Ishikawa (cell line): ENCODE measurements around the gene NAA40.

ENCODE experiments used
- CEBPB ChIP-seq: IDR thresholded peaks from 2 replicates; pipeline ENCODE4 v1.6.1; 2012
- CREB1 ChIP-seq: IDR thresholded peaks from 2 replicates; pipeline ENCODE4 v1.6.1; 2012; ENCODE audit warnings: low read depth
- EGR1 ChIP-seq: IDR thresholded peaks from 2 replicates; pipeline ENCODE4 v1.6.1; 2012
- EP300 ChIP-seq: IDR thresholded peaks from 2 replicates; pipeline ENCODE4 v1.6.1; 2012; ENCODE audit warnings: borderline replicate concordance
- FOXM1 ChIP-seq: IDR thresholded peaks from 2 replicates; pipeline ENCODE4 v1.6.1; 2012; ENCODE audit warnings: low read depth, borderline replicate concordance
- NFIC ChIP-seq: IDR thresholded peaks from 2 replicates; pipeline ENCODE4 v1.6.1; 2012
- RAD21 ChIP-seq: IDR thresholded peaks from 2 replicates; pipeline ENCODE4 v1.6.1; 2012; ENCODE audit warnings: low read depth
- REST ChIP-seq: IDR thresholded peaks from 2 replicates; pipeline ENCODE4 v1.6.1; 2012; ENCODE audit warnings: low read depth, mild to moderate bottlenecking
- TAF1 ChIP-seq: IDR thresholded peaks from 2 replicates; pipeline ENCODE4 v1.6.1; 2012; ENCODE audit warnings: low read depth, mild to moderate bottlenecking
- TCF12 ChIP-seq: IDR thresholded peaks from 2 replicates; pipeline ENCODE4 v1.6.1; 2012; ENCODE audit warnings: low read depth
- TEAD4 ChIP-seq: IDR thresholded peaks from 2 replicates; pipeline ENCODE4 v1.6.1; 2012
- YY1 ChIP-seq: IDR thresholded peaks from 2 replicates; pipeline ENCODE4 v1.6.1; 2012; ENCODE audit warnings: low read depth
- ZBTB7A ChIP-seq: IDR thresholded peaks from 2 replicates; pipeline ENCODE4 v1.6.1; 2012; ENCODE audit warnings: low read depth
- TF ChIP-seq, protein P1 (sequence below): IDR thresholded peaks from 2 replicates; pipeline ENCODE4 v1.6.1; 2012
- TF ChIP-seq, protein P2 (sequence below): IDR thresholded peaks from 2 replicates; pipeline ENCODE4 v1.6.1; 2012

Gene NAA40

DNA sequence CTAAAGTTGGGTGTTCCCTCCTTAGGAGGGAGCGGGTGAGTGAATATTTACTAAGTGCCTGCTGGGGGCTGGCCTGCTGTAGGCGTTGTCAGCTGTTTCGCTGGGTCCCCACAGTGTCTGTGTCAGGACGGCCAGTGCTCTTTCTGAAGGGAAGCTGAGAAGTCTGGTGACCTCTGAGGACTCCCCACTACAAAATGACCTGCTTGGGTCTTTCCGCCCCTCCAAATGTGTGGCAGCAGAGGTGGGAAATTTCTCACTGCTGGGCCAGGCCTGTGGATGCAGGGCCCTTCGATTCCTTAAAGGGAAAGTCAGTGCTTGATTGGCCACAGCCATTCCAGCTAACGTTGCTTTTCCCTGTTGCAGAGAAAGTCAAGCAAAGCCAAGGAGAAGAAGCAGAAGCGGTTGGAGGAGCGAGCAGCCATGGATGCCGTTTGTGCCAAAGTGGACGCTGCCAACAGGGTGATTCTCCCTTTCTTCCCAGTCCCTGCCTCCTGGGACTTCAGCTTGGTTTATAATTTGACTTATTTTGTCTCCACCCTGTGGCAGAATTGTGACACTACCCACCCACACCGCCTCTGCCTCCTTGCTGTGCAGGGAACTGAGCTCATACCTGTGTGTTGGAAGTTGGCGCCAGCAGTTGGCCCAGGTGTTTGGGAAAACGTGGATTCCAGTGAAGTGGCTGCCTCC lies 6.8 kb downstream of the NAA40 start:
- TF ChIP-seq RAD21: peak; percentile 76
- TF ChIP-seq EGR1: no peak

GRCh38 chr11:63951779-63952536 lies 13.2 kb downstream of the NAA40 start:
- TF ChIP-seq CREB1 (no peak), REST (no peak), RAD21 (no peak), EGR1 (no peak), ZBTB7A (no peak), CEBPB (no peak), NFIC (no peak), EP300 (no peak), TAF1 (no peak), FOXM1 (no peak), TCF12 (no peak), YY1 (no peak)
- TF ChIP-seq, protein P1, sequence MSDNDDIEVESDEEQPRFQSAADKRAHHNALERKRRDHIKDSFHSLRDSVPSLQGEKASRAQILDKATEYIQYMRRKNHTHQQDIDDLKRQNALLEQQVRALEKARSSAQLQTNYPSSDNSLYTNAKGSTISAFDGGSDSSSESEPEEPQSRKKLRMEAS: no peak

- TF ChIP-seq RAD21: no peak
- TF ChIP-seq, protein P1: no peak
- TF ChIP-seq ZBTB7A: no peak
- no peak for TF ChIP-seq TAF1
- no peak for TF ChIP-seq TCF12
- no peak for TF ChIP-seq YY1
- TF ChIP-seq NFIC: no peak
- no peak for TF ChIP-seq FOXM1
- no peak for TF ChIP-seq REST
- no peak for TF ChIP-seq CREB1
- no peak for TF ChIP-seq EGR1
- no peak for TF ChIP-seq EP300
- no peak for TF ChIP-seq TEAD4
- TF ChIP-seq, protein P2, sequence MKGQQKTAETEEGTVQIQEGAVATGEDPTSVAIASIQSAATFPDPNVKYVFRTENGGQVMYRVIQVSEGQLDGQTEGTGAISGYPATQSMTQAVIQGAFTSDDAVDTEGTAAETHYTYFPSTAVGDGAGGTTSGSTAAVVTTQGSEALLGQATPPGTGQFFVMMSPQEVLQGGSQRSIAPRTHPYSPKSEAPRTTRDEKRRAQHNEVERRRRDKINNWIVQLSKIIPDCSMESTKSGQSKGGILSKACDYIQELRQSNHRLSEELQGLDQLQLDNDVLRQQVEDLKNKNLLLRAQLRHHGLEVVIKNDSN: no peak
- no peak for TF ChIP-seq CEBPB
These were observed 13.8 kb downstream of the NAA40 start for GRCh38 chr11:63952570-63952969.

DNA sequence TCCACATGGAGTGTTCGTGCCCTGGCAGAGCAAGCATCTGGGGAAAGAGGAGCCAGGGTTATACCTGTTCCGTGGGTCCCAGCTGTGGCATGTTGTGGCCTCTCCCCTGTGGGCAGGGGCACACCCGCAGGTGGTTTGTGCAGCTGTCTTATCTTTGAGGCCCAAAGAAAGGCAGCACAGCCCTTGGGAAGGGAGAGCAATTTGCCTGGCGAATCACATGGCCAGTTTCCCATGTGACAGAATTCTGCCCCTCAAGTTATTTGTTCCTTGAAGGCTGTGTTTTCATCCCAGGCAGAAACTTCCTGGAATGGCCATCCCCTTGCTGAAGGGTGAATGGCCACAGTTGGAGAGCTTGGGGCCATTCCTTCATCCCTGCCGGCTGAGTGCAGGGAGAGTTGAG lies 19.2 kb downstream of the NAA40 start:
- no peak for TF ChIP-seq CREB1
- no peak for TF ChIP-seq NFIC
- no peak for TF ChIP-seq CEBPB
- TF ChIP-seq, protein P1: no peak
- no peak for TF ChIP-seq ZBTB7A
- TF ChIP-seq, protein P2: no peak
- TF ChIP-seq TCF12: no peak
- no peak for TF ChIP-seq RAD21
- no peak for TF ChIP-seq TEAD4
- TF ChIP-seq EGR1: no peak
- TF ChIP-seq REST: no peak
- no peak for TF ChIP-seq TAF1
- TF ChIP-seq EP300: no peak
- TF ChIP-seq FOXM1: no peak
- no peak for TF ChIP-seq YY1
